PC-3 (cell line): ENCODE measurements around the gene CHL1. TPM values are rescaled to one million over a fixed set of nuclear protein-coding genes. Genes with fewer than 3 reads are reported as not detected.

Experiments used
- ATAC-seq: fragments of 200-7000 bp; cut with Tn5 transposase; 2 replicates; pipeline ENCODE4 v1.9.1; 2020; ENCODE audit warnings: mild to moderate bottlenecking, moderate library complexity
- BruUV-seq: library from RNA; stranded (reverse); fragments of 400-500 nt; replicated peaks from 2 replicates; lab custom pipeline; 2021; lab: Mats Ljungman, UMichigan
- CTCF ChIA-PET: fragments of 300-600 bp; sonication (Branson Sonifier 250); formaldehyde crosslinking; loops from one replicate; lab custom pipeline; 2022; ENCODE audit warnings: antibody characterized with exemption; lab: Charles Lee
- POLR2A ChIA-PET: fragments of 300-600 bp; sonication (Branson Sonifier 250); formaldehyde crosslinking; loops from one replicate; lab custom pipeline; 2022; ENCODE audit warnings: antibody characterized with exemption; ENCODE audit not compliant: unreplicated experiment; lab: Charles Lee
- DNase-seq: peaks from one replicate; pipeline ENCODE4 v3.0.0-alpha.2; 2015
- H2AFZ ChIP-seq: fragments of 300-600 bp; sonication (generic); 2 replicates; pipeline ENCODE4 v1.6.0; 2016; ENCODE audit warnings: antibody characterized with exemption, low read length
- H3F3A ChIP-seq: fragments of 300-600 bp; sonication (generic); one replicate; pipeline ENCODE4 v1.6.0; 2017; ENCODE audit warnings: antibody characterized with exemption, low read length, control low read depth, mild to moderate bottlenecking; ENCODE audit not compliant: unreplicated experiment
- H3K27ac ChIP-seq: fragments of 300-600 bp; sonication (generic); 2 replicates; pipeline ENCODE4 v1.5.1; 2016; ENCODE audit warnings: mild to moderate bottlenecking, low read length
- H3K27me3 ChIP-seq: fragments of 300-600 bp; sonication (generic); 2 replicates; pipeline ENCODE4 v1.6.1; 2016; ENCODE audit warnings: low read length, mixed read lengths
- H3K36me3 ChIP-seq: fragments of 300-600 bp; sonication (generic); 2 replicates; pipeline ENCODE4 v1.6.1; 2016; ENCODE audit warnings: low read depth, mixed run types, low read length, mixed read lengths
- H3K4me1 ChIP-seq: fragments of 300-600 bp; sonication (generic); 2 replicates; pipeline ENCODE4 v1.5.1; 2016; ENCODE audit warnings: low read length; ENCODE audit not compliant: insufficient read depth
- H3K4me2 ChIP-seq: fragments of 300-600 bp; sonication (generic); 2 replicates; pipeline ENCODE4 v1.6.0; 2016; ENCODE audit warnings: low read length
- H3K4me3 ChIP-seq: fragments of 300-600 bp; sonication (generic); 2 replicates; pipeline ENCODE4 v1.5.1; 2016; ENCODE audit warnings: mild to moderate bottlenecking, low read length, mixed read lengths
- H3K79me2 ChIP-seq: fragments of 300-600 bp; sonication (generic); 2 replicates; pipeline ENCODE4 v1.6.1; 2017; ENCODE audit warnings: low read length, mixed read lengths
- H3K9ac ChIP-seq: fragments of 300-600 bp; sonication (generic); 2 replicates; pipeline ENCODE4 v1.6.0; 2016; ENCODE audit warnings: mild to moderate bottlenecking, low read length
- H3K9me2 ChIP-seq: fragments of 300-600 bp; sonication (generic); replicated peaks from 2 replicates; pipeline ENCODE4 v1.6.1; 2016; ENCODE audit warnings: mixed run types, low read length, mixed read lengths
- H3K9me3 ChIP-seq: fragments of 300-600 bp; sonication (generic); 2 replicates; pipeline ENCODE4 v1.6.1; 2016; ENCODE audit warnings: low read length, mixed read lengths
- H4K20me1 ChIP-seq: fragments of 300-600 bp; sonication (generic); 2 replicates; pipeline ENCODE4 v1.6.1; 2016; ENCODE audit warnings: low read length, mixed read lengths
- CTCF ChIP-seq: fragments of 300-600 bp; sonication (generic); conservative IDR thresholded peaks from 2 replicates; pipeline ENCODE4 v1.5.1; 2017; ENCODE audit warnings: antibody characterized with exemption, low read depth, mild to moderate bottlenecking, low read length
- EZH2 ChIP-seq: fragments of 300-600 bp; sonication (generic); IDR thresholded peaks from one replicate; pipeline ENCODE4 v1.6.1; 2017; ENCODE audit warnings: antibody characterized with exemption, mild to moderate bottlenecking, low read length; ENCODE audit not compliant: unreplicated experiment
- EZH2phosphoT487 ChIP-seq: fragments of 300-600 bp; sonication (generic); IDR thresholded peaks from 2 replicates; pipeline ENCODE4 v1.6.1; 2018; ENCODE audit warnings: mild to moderate bottlenecking, antibody characterized with exemption, low read length, borderline replicate concordance
- intact Hi-C: fragments of 100-400 bp; cut with micrococcal nuclease; formaldehyde crosslinking; loops from 2 replicates; pipeline ENCODE4 v1.9.0; 2023
- total RNA-seq: library from RNA; depleted of rRNA; stranded (reverse); fragments of >200 nt; gene quantifications from 2 replicates; pipeline ENCODE4 v1.2.3, GENCODE V29; 2014

The CHL1 gene
- total RNA-seq, 1 experiment from 2014 or later = not detected

- no TSS peak for BruUV-seq
- H4K20me1 ChIP-seq = no peaks in the 10 kb centered on the region
- peaks cover 14% of the 10 kb centered on the region; the same call in 1 of the 2 replicates for H3K9me3 ChIP-seq
- no peak overlapping the region for H3K27ac ChIP-seq
- no peaks in the 10 kb centered on the region for H3F3A ChIP-seq
- no peak overlapping the region for H3K4me3 ChIP-seq
- ATAC-seq (no peak), DNase-seq (no peak)
- no peaks in the 10 kb centered on the region for H3K79me2 ChIP-seq
- intact Hi-C loops = no loop called here
- ChIA-PET POLR2A (no interaction called here), CTCF (no interaction called here)
- no peaks in the 10 kb centered on the region for H3K27me3 ChIP-seq
- H3K4me2 ChIP-seq = no peak overlapping the region
- H3K9ac ChIP-seq = no peak overlapping the region
- H3K9me2 ChIP-seq = no peaks in the 10 kb centered on the region
- no peak for TF ChIP-seq CTCF
- TF ChIP-seq EZH2 = no peak
- no peak for TF ChIP-seq EZH2phosphoT487
- no peak overlapping the region for H2AFZ ChIP-seq
- H3K36me3 ChIP-seq = no peaks in the 10 kb centered on the region
- H3K4me1 ChIP-seq = no peaks in the 10 kb centered on the region
Measured at GRCh38 chr3:159974-160373, 36.6 kb upstream of the CHL1 start.

GRCh38 chr3:166071-166470 lies 30.5 kb upstream of the CHL1 start:
- no peak overlapping the region for H3K27ac ChIP-seq
- H3K79me2 ChIP-seq = no peaks in the 10 kb centered on the region
- DNase-seq = no peak
- no peak overlapping the region for H3K9ac ChIP-seq
- no peak overlapping the region for H2AFZ ChIP-seq
- POLR2A ChIA-PET = no interaction called here
- CTCF ChIA-PET = no interaction called here
- peaks cover 10% of the 10 kb centered on the region; the same call in 1 of the 2 replicates for H3K9me3 ChIP-seq
- no peak for ATAC-seq
- no peak overlapping the region for H3K4me3 ChIP-seq
- H3K4me1 ChIP-seq = no peaks in the 10 kb centered on the region
- intact Hi-C loops = no loop called here
- no peaks in the 10 kb centered on the region for H3K27me3 ChIP-seq
- H3K36me3 ChIP-seq = no peaks in the 10 kb centered on the region
- no peak for TF ChIP-seq EZH2
- no peak for TF ChIP-seq EZH2phosphoT487
- TF ChIP-seq CTCF = no peak
- H3K4me2 ChIP-seq = no peak overlapping the region
- no TSS peak for BruUV-seq
- H3F3A ChIP-seq = no peaks in the 10 kb centered on the region
- no peaks in the 10 kb centered on the region for H3K9me2 ChIP-seq
- no peaks in the 10 kb centered on the region for H4K20me1 ChIP-seq

GRCh38 chr3:166799-167198 lies 29.8 kb upstream of the CHL1 start:
- Histone ChIP-seq H3K4me1 (no peaks in the 10 kb centered on the region), H3K36me3 (no peaks in the 10 kb centered on the region), H2AFZ (no peak overlapping the region), H4K20me1 (no peaks in the 10 kb centered on the region), H3K27ac (no peak overlapping the region), H3K9me3 (peaks cover 7% of the 10 kb centered on the region; the same call in 1 of the 2 replicates), H3K27me3 (no peaks in the 10 kb centered on the region), H3K79me2 (no peaks in the 10 kb centered on the region), H3K9me2 (no peaks in the 10 kb centered on the region), H3F3A (no peaks in the 10 kb centered on the region), H3K9ac (no peak overlapping the region), H3K4me3 (no peak overlapping the region), H3K4me2 (no peak overlapping the region)
- CTCF ChIA-PET = no interaction called here
- BruUV-seq = no TSS peak
- no peak for TF ChIP-seq EZH2
- TF ChIP-seq EZH2phosphoT487 = no peak
- no peak for TF ChIP-seq CTCF
- POLR2A ChIA-PET = interaction anchor here (0.9 kb wide), 1 partner anchor 387 kb away, joined by 5 read pairs; no protein-coding TSS in a partner anchor
- DNase-seq = no peak
- no peak for ATAC-seq
- intact Hi-C loops = no loop called here
